Naive thymus-derived CD8-positive, alpha-beta T cell (primary cell): ENCODE results near the gene SCN11A. TPM values are rescaled to one million over a fixed set of nuclear protein-coding genes. Genes with fewer than 3 reads are reported as not detected.
"Not testable (repeated sequence)": the region's sequence is repeated elsewhere in the genome, so short reads cannot be mapped to it uniquely, and the experiment has no call there.

ENCODE experiments used
- ATAC-seq, 2 donors: fragments of 150-1000 bp; cut with Tn5 transposase in 1 of 2; sonication (Bioruptor Pico), chemical (Tn5 transposase) in 1 of 2; 1 replicate in 1 of 2; 2 replicates in 1 of 2; pipeline ENCODE4 v1.10.0; 2021; ENCODE audit warnings: mild to moderate bottlenecking in 2 of 2, moderate library complexity in 2 of 2
- POLR2A ChIA-PET: fragments of 350-600 bp; sonication (Branson Sonifier 250); formaldehyde crosslinking; loops from one replicate; lab custom pipeline; 2021; ENCODE audit warnings: antibody characterized with exemption; lab: Charles Lee
- DNase-seq, 10 donors: peaks; one replicate each; pipeline versions ENCODE4 v3.0.0 to v3.0.0-alpha.2; 2020 to 2022
- H3K27ac Mint-ChIP-seq, 10 donors: one replicate each; pipeline ENCODE4 v1.8.0; 2020 to 2022; ENCODE audit warnings: mild to moderate bottlenecking in 10 of 10, mixed read lengths in 10 of 10, moderate library complexity in 4 of 10, inconsistent platforms in 1 of 10
- H3K27me3 Mint-ChIP-seq, 5 donors: one replicate each; pipeline ENCODE4 v1.8.0; 2021 to 2022; ENCODE audit warnings: mixed read lengths in 5 of 5
- H3K36me3 Mint-ChIP-seq, 3 donors: one replicate each; pipeline ENCODE4 v1.8.0; 2020 to 2022; ENCODE audit warnings: mixed read lengths in 3 of 3, mild to moderate bottlenecking in 2 of 3, inconsistent platforms in 1 of 3
- H3K4me1 Mint-ChIP-seq, 4 donors: one replicate each; pipeline ENCODE4 v1.8.0; 2021 to 2022; ENCODE audit warnings: mixed read lengths in 4 of 4
- H3K4me3 Mint-ChIP-seq, 10 donors: one replicate each; pipeline ENCODE4 v1.8.0; 2020 to 2022; ENCODE audit warnings: mild to moderate bottlenecking in 10 of 10, mixed read lengths in 10 of 10, moderate library complexity in 6 of 10, inconsistent platforms in 1 of 10
- H3K9me3 Mint-ChIP-seq, 9 donors: one replicate each; pipeline ENCODE4 v1.8.0; 2020 to 2022; ENCODE audit warnings: mixed read lengths in 9 of 9, mild to moderate bottlenecking in 3 of 9, inconsistent platforms in 1 of 9, moderate library complexity in 1 of 9
- polyA plus RNA-seq, 3 donors: library from polyadenylated mRNA; unstranded; fragments of 300-500 nt; fragmentation: Illumina TruSeq; gene quantifications; one replicate each; pipeline ENCODE4 v1.2.3, GENCODE V29; 2021
- total RNA-seq, 8 experiments: library from RNA in 2 of 8; stranded (reverse) in 2 of 8; gene quantifications; one replicate each; pipeline ENCODE4 v1.2.3 and lab custom pipeline; 2021 to 2026

The SCN11A gene
- total and polyA plus RNA-seq, 5 experiments from 2014 or later = 0.39 to 0.47 TPM; not detected in 3

DNA sequence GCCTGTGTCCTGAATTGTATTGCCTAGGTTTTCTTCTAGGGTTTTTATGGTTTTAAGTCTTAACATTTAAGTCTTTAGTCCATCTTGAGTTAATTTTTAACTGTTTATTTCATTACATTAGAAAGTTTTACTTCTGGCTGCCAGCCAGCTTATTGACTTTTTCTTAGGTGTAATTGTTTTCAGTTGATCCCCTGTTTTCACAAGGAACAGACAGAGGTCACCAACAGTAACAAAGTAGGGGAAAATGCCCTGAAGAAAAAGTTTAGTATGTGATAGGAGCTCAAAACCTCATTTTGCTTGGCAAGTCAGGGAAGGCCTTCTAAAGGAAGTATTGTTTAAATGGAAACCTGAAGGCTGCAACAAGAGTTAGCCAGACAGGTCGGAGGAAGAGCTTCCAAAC lies 10.4 kb upstream of the SCN11A start:
- Mint-ChIP-seq H3K27ac (peak overlapping the region in 5 of 10 donors; percentile 6 to 63 (median 9)), H3K4me3 (no peak overlapping the region), H3K4me1 (peaks cover 19 to 51% (median 42%) of the 10 kb centered on the region in 4 donors), H3K36me3 (peaks cover 4 to 46% (median 21%) of the 10 kb centered on the region in 3 donors), H3K9me3 (peaks cover 0 to 2% (median 0%) of the 10 kb centered on the region in 9 donors), H3K27me3 (no peaks in the 10 kb centered on the region)
- DNase-seq = no peak
- POLR2A ChIA-PET = no interaction called here
- ATAC-seq = no peak

DNA sequence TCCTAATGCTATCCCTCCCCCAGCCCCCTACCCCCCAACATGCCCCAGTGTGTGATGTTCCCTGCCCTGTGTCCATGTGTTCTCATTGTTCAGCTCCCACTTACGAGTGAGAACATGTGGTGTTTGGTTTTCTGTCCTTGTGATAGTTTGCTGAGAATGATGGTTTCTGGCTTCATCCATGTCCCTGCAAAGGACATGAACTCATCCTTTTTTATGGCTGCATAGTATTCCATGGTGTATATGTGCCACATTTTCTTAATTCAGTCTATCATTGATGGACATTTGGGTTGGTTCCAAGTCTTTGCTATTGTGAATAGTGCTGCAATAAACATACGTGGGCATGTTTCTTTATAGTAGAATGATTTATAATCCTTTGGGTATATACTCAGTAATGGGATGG lies 9.5 kb upstream of the SCN11A start:
- Mint-ChIP-seq H3K4me1 (peaks cover 27 to 59% (median 51%) of the 10 kb centered on the region in 4 donors), H3K36me3 (peaks cover 4 to 37% (median 12%) of the 10 kb centered on the region in 3 donors), H3K27ac (peak overlapping the region in 1 of 10 donors; percentile 65)
- POLR2A ChIA-PET, ATAC-seq, H3K9me3 Mint-ChIP-seq, H3K4me3 Mint-ChIP-seq, DNase-seq, H3K27me3 Mint-ChIP-seq: not testable (repeated sequence)

DNA sequence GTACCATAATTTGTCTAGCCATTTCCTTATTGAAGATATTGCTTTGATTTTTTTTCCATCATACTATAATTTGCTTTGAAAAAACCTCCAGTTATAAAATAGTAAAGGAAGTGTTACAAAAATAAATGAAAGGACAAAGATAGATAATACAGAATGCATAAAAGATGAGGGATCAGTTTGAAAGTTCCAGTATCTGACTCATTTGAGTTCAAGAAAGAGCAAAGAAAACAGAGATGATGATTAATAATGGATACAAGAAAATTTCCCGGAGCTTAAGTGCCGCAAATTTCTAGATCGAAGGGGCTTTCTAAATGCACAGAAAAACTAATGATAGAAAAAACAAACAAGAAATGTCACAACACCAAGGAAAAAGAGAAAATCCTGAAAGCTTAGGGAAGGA lies 4.4 kb upstream of the SCN11A start:
- Mint-ChIP-seq H3K27me3 (no peaks in the 10 kb centered on the region), H3K36me3 (peaks cover 4 to 10% (median 6%) of the 10 kb centered on the region in 3 donors), H3K4me1 (peaks cover 32 to 72% (median 67%) of the 10 kb centered on the region in 4 donors), H3K27ac (peak overlapping the region in 5 of 10 donors; percentile 17 to 53 (median 40)), H3K4me3 (no peak overlapping the region), H3K9me3 (peaks cover 0 to 2% (median 0%) of the 10 kb centered on the region in 9 donors)
- no peak for DNase-seq
- ATAC-seq = no peak
- POLR2A ChIA-PET = no interaction called here

DNA sequence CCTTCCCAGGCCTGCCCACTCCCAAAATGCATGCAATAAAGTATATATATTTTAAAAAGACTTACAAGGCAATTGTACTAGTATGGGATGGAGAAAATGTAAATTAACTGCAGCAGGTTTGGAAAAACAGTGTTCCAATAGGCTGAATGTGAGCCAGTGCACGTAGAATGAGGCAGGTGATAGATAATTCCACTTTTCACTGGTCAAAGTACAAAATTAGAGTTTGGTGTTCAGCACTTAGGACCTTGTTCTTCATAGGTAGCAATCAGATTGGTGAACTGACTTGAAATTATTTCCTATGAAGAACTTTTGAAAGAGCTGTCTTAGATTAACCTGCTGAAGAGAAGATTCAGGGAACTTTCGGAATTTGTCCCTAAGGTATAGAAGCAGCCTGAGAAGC lies 2.0 kb upstream of the SCN11A start:
- peaks cover 0 to 10% (median 0%) of the 10 kb centered on the region in 3 donors for H3K36me3 Mint-ChIP-seq
- ATAC-seq (no peak), DNase-seq (no peak)
- peak overlapping the region in 8 of 10 donors; percentile 23 to 98 (median 62) for H3K4me3 Mint-ChIP-seq
- peak overlapping the region in 3 of 10 donors; percentile 53 to 65 (median 53) for H3K27ac Mint-ChIP-seq
- peaks cover 35 to 82% (median 72%) of the 10 kb centered on the region in 4 donors for H3K4me1 Mint-ChIP-seq
- H3K27me3 Mint-ChIP-seq = no peaks in the 10 kb centered on the region
- POLR2A ChIA-PET = no interaction called here
- H3K9me3 Mint-ChIP-seq = no peaks in the 10 kb centered on the region

DNA sequence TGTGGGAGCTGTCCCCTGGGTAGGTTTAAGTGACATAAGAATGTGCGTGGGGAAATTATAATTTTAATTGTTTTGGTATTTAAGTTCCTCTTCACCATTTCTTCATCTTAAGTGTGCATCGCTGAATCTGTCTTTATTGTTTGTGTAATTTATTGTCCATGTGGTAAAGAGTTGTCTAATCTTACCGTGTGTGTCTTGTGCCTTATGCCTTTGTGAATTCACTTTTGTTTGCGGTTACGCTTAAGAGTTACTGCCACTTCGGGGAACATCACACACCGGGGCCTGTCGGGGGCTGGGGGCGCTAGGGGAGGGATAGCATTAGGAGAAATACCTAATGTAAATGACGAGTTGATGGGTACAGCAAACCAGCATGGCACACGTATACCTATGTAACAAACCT lies 839 bp upstream of the SCN11A start:
- peak overlapping the region; percentile 92 to 100 (median 98) for H3K4me3 Mint-ChIP-seq
- ATAC-seq (no peak), DNase-seq (peak in 3 of 10 donors; percentile 2 to 61 (median 2))
- H3K4me1 Mint-ChIP-seq = peaks cover 30 to 75% (median 67%) of the 10 kb centered on the region in 4 donors
- H3K27ac Mint-ChIP-seq = peak overlapping the region; percentile 82 to 100 (median 99)
- POLR2A ChIA-PET = interaction anchor here (0.5 to 0.8 kb wide), 2 partner anchors 50 to 72 kb away, joined by 3 read pairs; no protein-coding TSS in a partner anchor
- no peaks in the 10 kb centered on the region for H3K27me3 Mint-ChIP-seq
- peaks cover 0 to 7% (median 0%) of the 10 kb centered on the region in 3 donors for H3K36me3 Mint-ChIP-seq
- H3K9me3 Mint-ChIP-seq = no peaks in the 10 kb centered on the region

DNA sequence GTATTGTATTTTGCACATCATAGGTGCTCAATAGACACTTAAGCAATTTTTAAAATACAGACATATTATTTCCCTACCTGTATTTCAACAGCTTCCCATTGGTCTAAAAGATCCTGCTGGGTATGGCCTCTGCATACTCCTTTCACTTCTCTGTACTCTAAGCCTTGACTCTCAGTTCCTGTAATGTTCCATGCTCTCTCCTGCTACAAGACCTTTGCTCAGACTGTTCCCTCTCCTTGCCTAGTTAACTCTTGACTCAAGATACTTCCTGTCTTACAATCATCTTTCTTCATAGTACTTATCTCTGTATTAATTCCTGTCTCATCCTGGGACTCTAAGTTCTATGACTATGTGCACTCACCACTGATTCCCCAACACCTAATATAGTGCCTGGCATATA lies 1.7 kb downstream of the SCN11A start:
- Mint-ChIP-seq H3K27ac (peak overlapping the region; percentile 40 to 100 (median 91)), H3K4me3 (peak overlapping the region in 9 of 10 donors; percentile 11 to 51 (median 17)), H3K36me3 (peaks cover 0 to 7% (median 0%) of the 10 kb centered on the region in 3 donors), H3K9me3 (no peaks in the 10 kb centered on the region), H3K4me1 (peaks cover 19 to 60% (median 56%) of the 10 kb centered on the region in 4 donors), H3K27me3 (no peaks in the 10 kb centered on the region)
- no peak for DNase-seq
- POLR2A ChIA-PET = interaction anchor here (0.8 kb wide), 1 partner anchor 334 kb away, joined by 3 read pairs; no protein-coding TSS in a partner anchor
- ATAC-seq = no peak

DNA sequence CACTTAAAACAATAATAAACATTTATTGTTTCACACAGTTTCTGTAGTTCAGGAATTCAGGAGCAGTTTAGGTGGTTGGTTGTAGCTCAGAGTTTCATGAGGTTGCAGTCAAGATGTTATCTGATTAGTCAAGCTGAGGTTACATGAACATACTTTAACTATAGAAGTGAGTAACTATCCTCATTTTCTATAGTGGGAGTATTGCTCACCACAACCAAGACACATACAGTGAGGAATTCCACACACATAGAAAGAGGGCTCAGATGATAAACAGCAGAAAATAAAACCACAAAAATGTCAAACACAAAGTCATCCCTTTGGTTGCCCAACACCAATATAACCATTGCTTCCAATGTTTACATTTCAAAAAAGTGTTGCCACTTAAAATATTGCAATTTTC lies 13.6 kb downstream of the SCN11A start:
- no peak overlapping the region for H3K27ac Mint-ChIP-seq
- ATAC-seq = no peak
- peaks cover 4 to 28% (median 8%) of the 10 kb centered on the region in 9 donors for H3K9me3 Mint-ChIP-seq
- DNase-seq = no peak
- H3K4me1 Mint-ChIP-seq = peaks cover 0 to 2% (median 0%) of the 10 kb centered on the region in 4 donors
- H3K27me3 Mint-ChIP-seq = peaks cover 0 to 19% (median 4%) of the 10 kb centered on the region in 5 donors
- H3K36me3 Mint-ChIP-seq = peaks cover 0 to 13% (median 5%) of the 10 kb centered on the region in 3 donors
- H3K4me3 Mint-ChIP-seq = no peak overlapping the region
- POLR2A ChIA-PET = interaction anchor here (0.6 kb wide), 1 partner anchor 269 kb away, joined by 3 read pairs; no protein-coding TSS in a partner anchor

DNA sequence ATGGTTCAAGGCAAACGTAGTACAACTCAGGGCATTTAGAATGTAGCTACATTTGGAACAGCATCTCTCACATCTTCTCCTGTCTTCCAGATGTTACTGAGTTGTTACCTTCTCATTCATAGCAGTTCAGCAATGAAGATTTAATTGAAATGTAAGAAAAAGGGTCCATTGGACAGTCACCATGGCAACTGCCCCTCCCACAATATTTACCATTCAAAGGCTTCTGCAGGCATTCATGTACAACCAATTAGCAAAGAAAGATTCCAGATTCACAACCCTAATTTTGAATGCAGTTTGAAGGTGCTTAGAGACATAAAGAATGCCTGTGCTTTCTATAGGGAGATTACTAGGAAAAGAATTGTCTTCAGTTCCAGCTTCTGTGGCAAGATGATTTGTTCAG lies 22.2 kb downstream of the SCN11A start:
- Mint-ChIP-seq H3K36me3 (peaks cover 0 to 3% (median 0%) of the 10 kb centered on the region in 3 donors), H3K4me3 (no peak overlapping the region), H3K27ac (no peak overlapping the region), H3K4me1 (peaks cover 0 to 2% (median 0%) of the 10 kb centered on the region in 4 donors), H3K27me3 (peaks cover 0 to 7% (median 4%) of the 10 kb centered on the region in 5 donors), H3K9me3 (peaks cover 0 to 6% (median 0%) of the 10 kb centered on the region in 9 donors)
- ATAC-seq (no peak), DNase-seq (no peak)
- POLR2A ChIA-PET = no interaction called here

DNA sequence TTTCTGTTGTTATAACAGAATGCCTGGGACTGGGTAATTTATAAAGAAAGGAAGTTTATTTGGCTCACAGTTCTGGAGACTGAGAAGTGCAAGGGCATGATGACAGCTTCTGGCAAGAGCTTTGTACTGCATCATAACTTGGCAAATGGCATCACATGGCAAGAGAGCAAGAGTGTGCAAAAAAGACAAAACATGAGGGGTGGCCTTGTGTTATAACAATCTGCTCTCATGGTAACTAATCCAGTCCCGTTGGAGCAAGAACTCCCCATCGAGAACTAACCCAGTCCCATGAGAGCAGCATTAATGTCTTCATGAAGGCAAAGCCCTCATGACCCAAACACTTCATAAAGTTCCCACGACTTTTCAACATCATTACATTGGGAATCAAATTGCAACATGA lies 23.2 kb downstream of the SCN11A start:
- H3K9me3 Mint-ChIP-seq = no peaks in the 10 kb centered on the region
- peaks cover 0 to 9% (median 5%) of the 10 kb centered on the region in 5 donors for H3K27me3 Mint-ChIP-seq
- DNase-seq (no peak), ATAC-seq (no peak)
- POLR2A ChIA-PET = no interaction called here
- H3K27ac Mint-ChIP-seq = no peak overlapping the region
- peaks cover 0 to 2% (median 0%) of the 10 kb centered on the region in 4 donors for H3K4me1 Mint-ChIP-seq
- peaks cover 0 to 3% (median 0%) of the 10 kb centered on the region in 3 donors for H3K36me3 Mint-ChIP-seq
- no peak overlapping the region for H3K4me3 Mint-ChIP-seq

DNA sequence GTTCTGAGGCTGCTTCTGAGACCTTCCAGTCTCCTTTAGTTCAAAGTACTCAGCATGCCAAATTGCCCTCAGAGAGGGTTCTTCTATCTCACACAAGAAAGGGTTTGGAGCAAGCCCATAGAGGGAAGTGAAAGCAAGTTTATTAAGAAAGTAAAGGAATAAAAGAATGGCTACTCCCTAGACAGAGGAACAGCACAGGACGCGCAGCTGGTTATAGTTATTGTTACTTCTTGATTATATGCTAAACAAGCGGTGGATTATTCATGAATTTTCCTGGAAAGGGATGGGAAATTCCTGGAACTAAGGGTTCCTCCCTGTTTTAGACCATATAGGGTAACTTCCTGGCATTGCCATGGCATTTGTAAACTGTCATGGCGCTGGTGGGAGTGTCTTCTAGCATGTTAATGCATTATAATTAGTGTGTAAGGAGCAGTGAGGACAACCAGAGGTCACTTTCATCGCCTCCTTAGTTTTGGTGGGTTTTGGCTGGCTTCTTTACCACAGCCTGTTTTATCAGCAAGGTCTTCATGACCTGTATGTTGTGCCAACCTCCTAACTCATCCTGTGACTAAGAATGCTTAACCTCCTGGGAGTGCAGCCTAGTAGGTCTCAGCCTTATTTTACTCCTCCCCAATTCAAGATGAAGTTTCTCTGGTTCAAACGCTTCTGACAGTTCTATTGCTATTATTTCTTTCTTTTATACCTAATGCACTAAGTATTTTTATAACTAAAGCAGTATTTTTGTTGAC lies 26.3 kb downstream of the SCN11A start:
- Mint-ChIP-seq H3K27ac (no peak overlapping the region), H3K27me3 (peaks cover under 1 to 8% (median 6%) of the 10 kb centered on the region in 5 donors), H3K4me1 (no peaks in the 10 kb centered on the region), H3K4me3 (no peak overlapping the region), H3K9me3 (no peaks in the 10 kb centered on the region), H3K36me3 (peaks cover 0 to 5% (median 0%) of the 10 kb centered on the region in 3 donors)
- POLR2A ChIA-PET = no interaction called here
- ATAC-seq = no peak
- DNase-seq = no peak

DNA sequence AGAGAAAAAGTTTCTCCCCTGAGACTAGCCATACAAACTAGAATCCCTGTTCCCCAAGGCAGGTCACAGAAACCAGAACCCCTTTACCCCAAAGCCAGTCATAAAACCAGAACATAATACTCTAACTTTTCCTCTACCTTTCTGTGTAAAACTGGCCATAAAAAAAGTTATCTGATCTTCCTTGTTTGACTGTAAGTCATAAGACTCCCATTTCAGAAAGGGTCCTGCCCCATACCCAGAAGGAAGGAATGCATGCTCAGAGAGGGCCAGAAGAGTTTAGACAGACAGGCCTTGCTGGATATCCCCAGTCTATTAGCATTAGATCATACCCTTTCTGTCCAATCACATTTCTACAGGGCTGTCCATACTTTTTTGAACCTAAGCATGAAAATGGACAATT lies 27.2 kb downstream of the SCN11A start:
- no peak overlapping the region for H3K27ac Mint-ChIP-seq
- POLR2A ChIA-PET = no interaction called here
- H3K4me1 Mint-ChIP-seq = no peaks in the 10 kb centered on the region
- peaks cover 6 to 9% (median 8%) of the 10 kb centered on the region in 5 donors for H3K27me3 Mint-ChIP-seq
- H3K36me3 Mint-ChIP-seq = peaks cover 0 to 5% (median 0%) of the 10 kb centered on the region in 3 donors
- H3K9me3 Mint-ChIP-seq = no peaks in the 10 kb centered on the region
- H3K4me3 Mint-ChIP-seq = no peak overlapping the region
- DNase-seq = no peak
- ATAC-seq = no peak

DNA sequence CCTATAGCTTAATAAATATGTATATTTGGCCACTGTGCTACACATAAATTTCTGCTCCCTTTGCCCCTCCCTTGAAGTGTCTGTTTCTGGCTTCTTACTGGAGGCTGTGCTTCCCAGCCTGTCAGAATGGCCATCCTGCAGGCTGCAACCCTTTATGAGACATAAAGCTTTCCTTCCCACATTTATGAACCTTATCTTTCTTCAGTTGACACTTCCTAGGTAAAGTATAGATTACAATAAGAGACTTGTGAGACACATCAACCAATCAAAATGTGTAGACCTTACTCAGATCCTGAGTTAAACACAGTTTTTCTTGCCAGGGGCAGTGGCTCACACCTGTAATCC lies 29.5 kb downstream of the SCN11A start:
- H3K9me3 Mint-ChIP-seq = no peaks in the 10 kb centered on the region
- H3K36me3 Mint-ChIP-seq = peaks cover 0 to 2% (median 0%) of the 10 kb centered on the region in 3 donors
- H3K27me3 Mint-ChIP-seq = peaks cover 4 to 22% (median 16%) of the 10 kb centered on the region in 5 donors
- no peak overlapping the region for H3K27ac Mint-ChIP-seq
- ATAC-seq (no peak), DNase-seq (no peak)
- H3K4me3 Mint-ChIP-seq = no peak overlapping the region
- POLR2A ChIA-PET = no interaction called here
- peaks cover 0 to 1% (median 0%) of the 10 kb centered on the region in 4 donors for H3K4me1 Mint-ChIP-seq
